ENCODE results near the gene MYH1.
"Not testable (repeated sequence)": the region's sequence is repeated elsewhere in the genome, so short reads cannot be mapped to it uniquely, and the experiment has no call there.

DNA sequence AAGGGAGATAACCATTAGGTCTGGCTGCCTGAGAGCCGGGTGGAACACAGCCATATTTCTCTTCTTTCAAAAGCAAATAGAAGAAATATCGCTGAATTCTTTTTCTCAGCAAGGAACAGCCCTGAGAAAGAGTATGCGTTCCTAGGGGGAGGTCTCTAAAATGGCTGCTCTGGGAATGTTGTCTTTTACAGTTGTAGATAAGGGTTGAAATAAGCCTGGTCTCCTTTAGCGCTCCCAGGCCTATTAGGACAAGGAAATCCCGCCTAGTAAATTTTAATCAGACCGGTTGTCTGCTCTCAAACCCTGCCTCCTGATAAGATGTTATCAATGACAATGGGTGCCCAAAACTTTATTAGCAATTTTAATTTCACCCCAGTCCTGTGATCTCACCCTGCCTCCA is 22.8 kb upstream of the MYH1 start:
- TF ChIP-seq SMAD4 (CRISPR knock-in tag; conservative IDR thresholded peaks at IDR 0.05); CTCFL (IDR thresholded peaks at IDR 0.05; ENCODE audit: borderline replicate concordance, insufficient read depth, low read depth, low read length, poor library complexity, severe bottlenecking); EP300 (IDR thresholded peaks at IDR 0.05; ENCODE audit: low read length); ASH1L (IDR thresholded peaks at IDR 0.05; ENCODE audit: borderline replicate concordance, low read depth, partially characterized antibody); CREBBP (IDR thresholded peaks at IDR 0.05; ENCODE audit: low read depth, low read length); TAF7 (tag; IDR thresholded peaks at IDR 0.05): not testable (repeated sequence)
